Gastrocnemius medialis (tissue), 4 donors: Measurements from ENCODE around the gene AFF3. TPM values are rescaled to one million over a fixed set of nuclear protein-coding genes. Genes with fewer than 3 reads are reported as not detected.

Source experiments
- ATAC-seq, 2 donors: fragments of 150-250 bp; one replicate each; pipeline ENCODE4 v1.9.1; 2016
- DNase-seq, 2 donors: peaks; one replicate each; pipeline ENCODE4 v3.0.0-alpha.2; 2019
- H3K27ac ChIP-seq, 4 donors: fragments of 200-600 bp; sonication (generic); 1 replicate in 1 of 4; 2 replicates in 3 of 4; pipeline ENCODE4 v1.5.1; 2016 to 2018; ENCODE audit warnings: mild to moderate bottlenecking in 2 of 4, moderate library complexity in 1 of 4
- H3K27me3 ChIP-seq, 3 donors: fragments of 200-600 bp; sonication (generic) in 2 of 3; 1 replicate in 1 of 3; 2 replicates in 2 of 3; pipeline versions ENCODE4 v1.5.1 to v1.6.0; 2016 to 2019; ENCODE audit warnings: mild to moderate bottlenecking in 1 of 3, moderate library complexity in 1 of 3
- H3K36me3 ChIP-seq, 2 donors: fragments of 200-600 bp; sonication (generic) in 1 of 2; one replicate each; pipeline ENCODE4 v1.5.1; 2017 to 2018
- H3K4me1 ChIP-seq, 2 donors: fragments of 200-600 bp; sonication (generic) in 1 of 2; one replicate each; pipeline ENCODE4 v1.5.1; 2016 to 2017; ENCODE audit warnings: mild to moderate bottlenecking in 2 of 2
- H3K4me3 ChIP-seq, 4 donors: fragments of 200-600 bp; sonication (generic) in 3 of 4; 1 replicate in 1 of 4; 2 replicates in 3 of 4; pipeline ENCODE4 v1.5.1; 2016 to 2019; ENCODE audit warnings: mild to moderate bottlenecking in 2 of 4
- H3K9me3 ChIP-seq, 3 donors: fragments of 200-600 bp; sonication (generic) in 2 of 3; 1 replicate in 1 of 3; 2 replicates in 2 of 3; pipeline ENCODE4 v1.5.1; 2016 to 2019
- CTCF ChIP-seq, 5 experiments: fragments of 450-650 bp in 3 of 5; fragments of 200-600 bp in 2 of 5; sonication (generic) in 2 of 5; IDR thresholded peaks in 4 of 5; conservative IDR thresholded peaks in 1 of 5; 1 replicate in 4 of 5; 2 replicates in 1 of 5; pipeline ENCODE4 v1.5.1; 2016 to 2019; ENCODE audit warnings: antibody characterized with exemption in 5 of 5, mild to moderate bottlenecking in 3 of 5, moderate library complexity in 3 of 5
- POLR2A ChIP-seq, 2 donors: fragments of 450-650 bp; IDR thresholded peaks; one replicate each; pipeline ENCODE4 v1.6.1; 2017; ENCODE audit warnings: antibody characterized with exemption in 2 of 2, mild to moderate bottlenecking in 2 of 2, moderate library complexity in 2 of 2
- in situ Hi-C, 4 donors: fragments of 200-750 bp; cut with MboI; loops; one replicate each; pipeline versions ENCODE4 v1.15.0 to v1.8.0; 2017; ENCODE audit warnings: low sequenced_read_pairs in 4 of 4
- intact Hi-C: fragments of 100-400 bp; cut with DNase I; formaldehyde crosslinking; loops from one replicate; pipeline ENCODE4 v1.15.1; 2023; ENCODE audit warnings: low total_unique reads
- total RNA-seq, 4 donors: library from RNA; depleted of rRNA; stranded (reverse); fragments of >200 nt; gene quantifications; one replicate each; pipeline versions ENCODE4 v1.1.0 to v1.2.3, GENCODE V29; 2016

AFF3 gene
- total RNA-seq, 4 donors from 2014 or later, result 0.22 to 0.55 (median 0.47) TPM

GRCh38 chr2:99786636-99787390 is 355.6 kb downstream of the AFF3 start:
- H3K4me3 ChIP-seq, result no peak overlapping the region
- H3K27me3 ChIP-seq, result no peaks in the 10 kb centered on the region
- no peak overlapping the region for H3K27ac ChIP-seq
- DNase-seq (no peak), ATAC-seq (no peak)
- intact Hi-C loops, result no loop called here
- H3K9me3 ChIP-seq, result no peaks in the 10 kb centered on the region
- in situ Hi-C loops, result no loop called here
- H3K36me3 ChIP-seq, result no peaks in the 10 kb centered on the region
- H3K4me1 ChIP-seq, result no peaks in the 10 kb centered on the region
- TF ChIP-seq CTCF (IDR thresholded peaks at IDR 0.05 in 4 of 5, conservative IDR thresholded peaks at IDR 0.05 in 1 of 5) (no peak), POLR2A (IDR thresholded peaks at IDR 0.05) (no peak)

DNA sequence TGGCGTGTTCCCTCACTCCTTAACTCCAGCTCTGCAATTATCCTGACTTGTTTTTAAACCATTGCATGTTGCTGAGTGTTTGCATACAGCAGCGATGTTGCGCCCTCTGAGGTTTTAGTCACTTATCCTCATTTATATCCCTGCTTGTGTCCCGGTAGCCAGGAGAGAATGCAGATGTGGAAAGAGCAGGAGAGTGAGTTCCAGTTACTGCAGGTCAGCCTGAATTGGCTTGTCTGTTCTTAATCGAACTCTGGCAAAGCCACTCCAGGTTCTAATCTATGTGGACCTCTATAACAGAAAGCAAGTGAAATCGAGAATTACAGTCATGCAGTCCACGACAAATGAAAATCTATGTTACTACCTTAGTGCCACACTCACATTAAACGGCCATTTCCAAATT is 357.4 kb downstream of the AFF3 start:
- TF ChIP-seq CTCF (IDR thresholded peaks at IDR 0.05 in 4 of 5, conservative IDR thresholded peaks at IDR 0.05 in 1 of 5) (no peak), POLR2A (IDR thresholded peaks at IDR 0.05) (no peak)
- Histone ChIP-seq H3K9me3 (no peaks in the 10 kb centered on the region), H3K27me3 (no peaks in the 10 kb centered on the region), H3K4me1 (no peaks in the 10 kb centered on the region), H3K27ac (no peak overlapping the region), H3K36me3 (no peaks in the 10 kb centered on the region), H3K4me3 (no peak overlapping the region)
- in situ Hi-C loops (no loop called here), intact Hi-C loops (no loop called here)
- ATAC-seq (no peak), DNase-seq (no peak)

DNA sequence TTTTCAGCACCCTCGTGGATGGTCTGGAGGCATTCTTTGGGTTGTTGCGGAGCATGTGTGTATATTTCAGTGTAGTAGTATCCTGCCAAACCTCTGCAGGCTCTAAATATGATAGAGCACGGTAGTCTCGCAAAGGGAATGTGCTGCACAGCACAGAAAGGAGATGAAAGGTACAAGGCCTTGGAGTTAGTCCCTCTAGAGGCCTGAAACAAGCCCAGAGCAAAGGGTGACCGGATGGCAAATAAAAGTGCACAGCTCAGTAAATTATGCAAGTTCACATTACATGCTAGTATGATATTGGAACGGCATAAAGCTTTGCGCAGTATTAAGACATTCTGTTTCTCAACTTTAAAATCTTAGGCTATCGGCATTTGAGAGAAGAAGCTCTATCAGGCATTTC is 358.1 kb downstream of the AFF3 start:
- Histone ChIP-seq H3K27ac (no peak overlapping the region), H3K4me1 (no peaks in the 10 kb centered on the region), H3K27me3 (no peaks in the 10 kb centered on the region), H3K36me3 (no peaks in the 10 kb centered on the region), H3K9me3 (no peaks in the 10 kb centered on the region), H3K4me3 (no peak overlapping the region)
- DNase-seq, result no peak
- intact Hi-C loops, result no loop called here
- no peak for TF ChIP-seq POLR2A (IDR thresholded peaks at IDR 0.05)
- no peak for TF ChIP-seq CTCF (IDR thresholded peaks at IDR 0.05 in 4 of 5, conservative IDR thresholded peaks at IDR 0.05 in 1 of 5)
- in situ Hi-C loops, result no loop called here
- ATAC-seq, result no peak

- H3K9me3 ChIP-seq, result no peaks in the 10 kb centered on the region
- DNase-seq (no peak), ATAC-seq (no peak)
- H3K27ac ChIP-seq, result no peak overlapping the region
- no peaks in the 10 kb centered on the region for H3K27me3 ChIP-seq
- no peaks in the 10 kb centered on the region for H3K4me1 ChIP-seq
- no peak for TF ChIP-seq POLR2A (IDR thresholded peaks at IDR 0.05)
- TF ChIP-seq CTCF (IDR thresholded peaks at IDR 0.05 in 4 of 5, conservative IDR thresholded peaks at IDR 0.05 in 1 of 5), result no peak
- H3K4me3 ChIP-seq, result no peak overlapping the region
- no peaks in the 10 kb centered on the region for H3K36me3 ChIP-seq
- intact Hi-C loops (no loop called here), in situ Hi-C loops (no loop called here)
These were observed 362.1 kb downstream of the AFF3 start for GRCh38 chr2:99780276-99780675.

DNA sequence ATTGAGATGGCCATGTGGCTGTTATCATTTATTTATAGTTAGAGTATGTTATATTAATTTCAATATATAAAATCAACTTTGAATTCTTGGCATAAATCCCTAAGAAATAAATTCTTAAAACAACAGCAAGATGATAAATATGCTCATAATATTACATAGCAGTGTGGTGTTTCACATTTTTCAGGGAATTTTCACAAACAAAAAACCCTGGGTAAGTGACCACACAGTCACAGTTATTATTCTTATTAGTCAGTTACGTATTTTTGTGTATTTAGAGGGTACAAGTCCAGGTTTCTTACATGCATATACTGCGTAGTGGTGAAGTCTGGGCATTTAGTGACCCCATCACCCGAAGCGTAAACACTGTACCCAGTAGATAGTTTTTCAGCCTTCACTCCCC is 363.1 kb downstream of the AFF3 start:
- in situ Hi-C loops, result no loop called here
- Histone ChIP-seq H3K36me3 (no peaks in the 10 kb centered on the region), H3K9me3 (no peaks in the 10 kb centered on the region), H3K4me1 (no peaks in the 10 kb centered on the region), H3K4me3 (no peak overlapping the region), H3K27me3 (no peaks in the 10 kb centered on the region), H3K27ac (no peak overlapping the region)
- TF ChIP-seq POLR2A (IDR thresholded peaks at IDR 0.05) (no peak), CTCF (IDR thresholded peaks at IDR 0.05 in 4 of 5, conservative IDR thresholded peaks at IDR 0.05 in 1 of 5) (no peak)
- intact Hi-C loops, result no loop called here
- ATAC-seq (no peak), DNase-seq (no peak)
